Upper lobe of right lung (tissue), 1 donor: Measurements from ENCODE around the gene CUX1. TPM values are rescaled to one million over a fixed set of nuclear protein-coding genes. Genes with fewer than 3 reads are reported as not detected.
"Not testable (repeated sequence)": the region's sequence is repeated elsewhere in the genome, so short reads cannot be mapped to it uniquely, and the experiment has no call there.

Experiments
- ATAC-seq: fragments of 200-7000 bp; cut with Tn5 transposase; one replicate; pipeline ENCODE4 v1.9.1; 2020; ENCODE audit warnings: mild to moderate bottlenecking, moderate library complexity
- DNase-seq: peaks from one replicate; pipeline ENCODE4 v3.0.0-alpha.2; 2020
- H3K27ac ChIP-seq: fragments of 200-600 bp; one replicate; pipeline ENCODE4 v1.8.0; 2022
- H3K27me3 ChIP-seq: fragments of 200-600 bp; one replicate; pipeline ENCODE4 v1.8.0; 2022; ENCODE audit warnings: mild to moderate bottlenecking
- H3K36me3 ChIP-seq: fragments of 200-600 bp; one replicate; pipeline ENCODE4 v1.8.0; 2022
- H3K4me1 ChIP-seq: fragments of 200-600 bp; one replicate; pipeline ENCODE4 v1.8.0; 2022
- H3K4me3 ChIP-seq: fragments of 200-600 bp; one replicate; pipeline ENCODE4 v1.8.0; 2022; ENCODE audit warnings: mild to moderate bottlenecking
- H3K9me3 ChIP-seq: fragments of 200-600 bp; one replicate; pipeline ENCODE4 v1.8.0; 2022
- intact Hi-C: fragments of 100-400 bp; cut with DNase I; formaldehyde crosslinking; loops from one replicate; pipeline ENCODE4 v1.11.0; 2022
- total RNA-seq: library from RNA; stranded (reverse); fragmentation: NEBNext Ultra II Directional; extraction: Animal tissue kit (Norgen Biotek cat#: 25700); gene quantifications from one replicate; pipeline ENCODE4 v1.2.1, GENCODE V29; 2021
- TF ChIP-seq, protein P1 (sequence below): fragments of 200-600 bp; IDR thresholded peaks from one replicate; pipeline ENCODE4 v1.8.0; 2022; ENCODE audit warnings: antibody characterized with exemption
- donor health status: DM: no; HTN: yes; CAD: no; lungs with severe emphysema.

Gene CUX1
- total RNA-seq, 1 donor from 2014 or later = 132 TPM

DNA sequence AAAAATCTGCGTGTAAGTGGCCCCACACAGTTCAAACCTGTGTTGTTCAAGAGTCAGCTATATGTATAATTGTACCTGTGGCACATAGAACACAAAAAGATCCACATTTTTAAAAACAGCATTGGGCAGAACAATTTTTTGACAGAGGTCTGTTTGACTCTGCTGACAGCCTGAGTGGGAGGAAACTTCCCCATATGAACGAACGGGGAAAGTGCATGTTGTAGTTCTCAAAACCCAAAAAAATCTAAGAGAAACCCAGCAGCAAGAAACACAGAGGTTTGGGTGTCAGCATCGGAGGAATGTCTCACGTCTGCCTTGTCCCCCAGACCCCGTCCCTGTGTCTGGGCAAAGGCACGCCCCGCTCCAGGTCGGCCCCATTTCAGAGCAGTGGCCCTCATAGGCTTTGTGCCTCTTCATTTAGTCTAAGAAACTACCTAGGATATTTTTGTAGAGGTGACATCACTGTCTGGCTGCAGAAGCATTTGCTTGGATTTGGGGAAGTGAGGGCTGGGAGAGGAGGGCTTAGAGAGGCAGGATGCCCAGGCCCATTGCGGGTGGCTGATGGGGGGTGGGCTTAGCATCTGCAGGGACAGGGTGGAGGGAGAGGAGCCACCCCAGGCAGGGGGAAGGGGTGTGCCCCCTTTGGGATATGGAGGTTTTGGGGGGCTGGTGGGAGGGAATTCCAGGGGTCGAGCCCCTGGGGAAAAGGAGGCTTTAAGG lies 11.0 kb downstream of the CUX1 start:
- TF ChIP-seq, protein P1, sequence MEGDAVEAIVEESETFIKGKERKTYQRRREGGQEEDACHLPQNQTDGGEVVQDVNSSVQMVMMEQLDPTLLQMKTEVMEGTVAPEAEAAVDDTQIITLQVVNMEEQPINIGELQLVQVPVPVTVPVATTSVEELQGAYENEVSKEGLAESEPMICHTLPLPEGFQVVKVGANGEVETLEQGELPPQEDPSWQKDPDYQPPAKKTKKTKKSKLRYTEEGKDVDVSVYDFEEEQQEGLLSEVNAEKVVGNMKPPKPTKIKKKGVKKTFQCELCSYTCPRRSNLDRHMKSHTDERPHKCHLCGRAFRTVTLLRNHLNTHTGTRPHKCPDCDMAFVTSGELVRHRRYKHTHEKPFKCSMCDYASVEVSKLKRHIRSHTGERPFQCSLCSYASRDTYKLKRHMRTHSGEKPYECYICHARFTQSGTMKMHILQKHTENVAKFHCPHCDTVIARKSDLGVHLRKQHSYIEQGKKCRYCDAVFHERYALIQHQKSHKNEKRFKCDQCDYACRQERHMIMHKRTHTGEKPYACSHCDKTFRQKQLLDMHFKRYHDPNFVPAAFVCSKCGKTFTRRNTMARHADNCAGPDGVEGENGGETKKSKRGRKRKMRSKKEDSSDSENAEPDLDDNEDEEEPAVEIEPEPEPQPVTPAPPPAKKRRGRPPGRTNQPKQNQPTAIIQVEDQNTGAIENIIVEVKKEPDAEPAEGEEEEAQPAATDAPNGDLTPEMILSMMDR = no peak
- Histone ChIP-seq H3K4me1 (peaks cover 4% of the 10 kb centered on the region), H3K27ac (no peak overlapping the region), H3K9me3 (no peaks in the 10 kb centered on the region), H3K27me3 (no peaks in the 10 kb centered on the region), H3K36me3 (no peaks in the 10 kb centered on the region), H3K4me3 (no peak overlapping the region)
- intact Hi-C loops = no loop called here
- peak; percentile 41 for ATAC-seq
- peak; percentile 46 for DNase-seq

DNA sequence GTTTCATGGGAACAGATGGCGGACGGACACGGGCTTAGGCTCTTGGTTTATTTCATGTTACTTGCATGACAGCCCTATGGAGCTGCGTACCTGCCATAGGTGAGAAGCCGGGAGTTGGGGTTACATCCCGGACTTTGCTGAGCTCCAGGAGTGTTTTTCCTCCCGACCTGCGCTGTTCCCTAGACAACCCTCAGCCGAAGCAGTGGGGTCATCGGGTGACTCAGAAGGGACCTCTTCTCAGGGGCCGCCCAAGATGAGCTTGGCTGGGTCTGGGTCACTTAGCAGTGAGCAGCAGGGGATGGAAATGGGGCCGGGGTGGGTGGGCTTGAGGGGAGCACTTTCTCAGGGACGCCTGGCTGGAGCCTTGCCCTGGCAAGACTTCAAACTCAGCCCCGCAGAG lies 11.9 kb downstream of the CUX1 start:
- H3K27me3 ChIP-seq = no peaks in the 10 kb centered on the region
- no peaks in the 10 kb centered on the region for H3K4me1 ChIP-seq
- H3K9me3 ChIP-seq = no peaks in the 10 kb centered on the region
- no peak overlapping the region for H3K4me3 ChIP-seq
- H3K36me3 ChIP-seq = no peaks in the 10 kb centered on the region
- no peak for ATAC-seq
- no peak overlapping the region for H3K27ac ChIP-seq
- TF ChIP-seq, protein P1 = no peak
- peak; percentile 16 for DNase-seq
- intact Hi-C loops = no loop called here

DNA sequence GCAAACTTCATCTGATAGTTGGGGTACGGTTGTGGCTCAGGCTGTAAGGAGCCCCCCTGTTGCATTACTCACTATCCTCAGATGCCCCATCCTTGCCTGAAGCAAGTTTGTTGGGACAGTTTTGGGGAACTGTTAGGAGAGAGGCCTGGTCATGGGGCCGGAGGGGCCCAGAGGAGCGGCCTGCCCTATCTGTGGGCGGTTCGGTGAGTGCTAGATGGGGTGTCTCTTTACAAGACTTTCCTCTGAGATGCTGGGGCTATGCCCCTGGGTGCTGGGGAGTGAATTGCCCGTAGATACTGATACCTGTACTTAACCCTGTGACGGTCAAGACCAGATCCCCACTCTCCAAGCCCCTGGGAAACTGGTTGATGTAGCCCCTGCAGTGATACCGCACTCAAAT lies 12.4 kb downstream of the CUX1 start:
- no peak for ATAC-seq
- DNase-seq = peak; percentile 44
- TF ChIP-seq, protein P1 = no peak
- Histone ChIP-seq H3K4me3 (no peak overlapping the region), H3K27me3 (no peaks in the 10 kb centered on the region), H3K9me3 (no peaks in the 10 kb centered on the region), H3K36me3 (no peaks in the 10 kb centered on the region), H3K4me1 (no peaks in the 10 kb centered on the region), H3K27ac (no peak overlapping the region)
- intact Hi-C loops = no loop called here

DNA sequence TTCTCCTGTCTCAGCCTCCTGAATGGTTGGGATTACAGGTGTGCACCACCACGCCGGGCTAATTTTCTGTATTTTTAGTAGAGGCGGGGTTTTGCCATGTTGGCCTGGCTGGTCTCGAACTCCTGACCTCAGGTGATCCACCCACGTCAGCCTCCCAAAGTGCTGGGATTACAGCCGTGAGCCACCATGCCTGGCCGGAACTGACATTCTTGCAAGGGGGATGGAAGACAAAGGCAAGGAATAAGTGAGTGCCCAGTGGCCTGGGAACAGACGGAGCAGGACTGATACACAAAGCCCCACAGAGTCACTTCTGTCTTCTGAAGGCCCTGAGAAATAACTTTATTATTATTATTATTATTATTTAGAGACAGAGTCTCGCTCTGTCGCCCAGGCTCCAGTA lies 14.0 kb downstream of the CUX1 start:
- H3K27me3 ChIP-seq, H3K4me3 ChIP-seq, ATAC-seq, H3K4me1 ChIP-seq, H3K9me3 ChIP-seq, H3K36me3 ChIP-seq, H3K27ac ChIP-seq, intact Hi-C loops: not testable (repeated sequence)
- peak; percentile 8 for DNase-seq

DNA sequence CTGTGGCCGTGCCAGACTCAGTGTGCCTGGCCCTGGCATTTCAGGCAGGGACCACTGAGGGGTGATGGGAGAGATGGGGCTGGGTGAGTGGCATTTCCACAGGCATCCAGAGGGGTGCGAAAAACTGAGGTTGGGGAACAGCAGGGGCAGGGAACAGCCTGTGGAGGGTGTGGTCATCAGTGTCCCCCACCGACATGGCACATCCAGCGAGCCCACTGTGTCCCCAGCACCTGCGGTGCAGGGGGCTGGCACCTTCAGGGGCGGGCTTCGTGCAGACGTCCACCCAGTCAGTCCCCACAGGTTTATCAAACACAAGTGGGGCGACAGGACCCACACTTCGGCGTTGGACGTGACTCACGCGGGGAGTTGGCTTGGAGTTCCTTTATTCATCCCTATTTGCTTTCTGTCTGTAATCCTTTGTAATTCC lies 14.8 kb downstream of the CUX1 start:
- H3K36me3 ChIP-seq = no peaks in the 10 kb centered on the region
- no peaks in the 10 kb centered on the region for H3K27me3 ChIP-seq
- no peaks in the 10 kb centered on the region for H3K9me3 ChIP-seq
- DNase-seq (peak; percentile 48), ATAC-seq (no peak)
- H3K4me3 ChIP-seq = no peak overlapping the region
- TF ChIP-seq, protein P1 = no peak
- no peak overlapping the region for H3K27ac ChIP-seq
- H3K4me1 ChIP-seq = no peaks in the 10 kb centered on the region
- intact Hi-C loops = no loop called here

DNA sequence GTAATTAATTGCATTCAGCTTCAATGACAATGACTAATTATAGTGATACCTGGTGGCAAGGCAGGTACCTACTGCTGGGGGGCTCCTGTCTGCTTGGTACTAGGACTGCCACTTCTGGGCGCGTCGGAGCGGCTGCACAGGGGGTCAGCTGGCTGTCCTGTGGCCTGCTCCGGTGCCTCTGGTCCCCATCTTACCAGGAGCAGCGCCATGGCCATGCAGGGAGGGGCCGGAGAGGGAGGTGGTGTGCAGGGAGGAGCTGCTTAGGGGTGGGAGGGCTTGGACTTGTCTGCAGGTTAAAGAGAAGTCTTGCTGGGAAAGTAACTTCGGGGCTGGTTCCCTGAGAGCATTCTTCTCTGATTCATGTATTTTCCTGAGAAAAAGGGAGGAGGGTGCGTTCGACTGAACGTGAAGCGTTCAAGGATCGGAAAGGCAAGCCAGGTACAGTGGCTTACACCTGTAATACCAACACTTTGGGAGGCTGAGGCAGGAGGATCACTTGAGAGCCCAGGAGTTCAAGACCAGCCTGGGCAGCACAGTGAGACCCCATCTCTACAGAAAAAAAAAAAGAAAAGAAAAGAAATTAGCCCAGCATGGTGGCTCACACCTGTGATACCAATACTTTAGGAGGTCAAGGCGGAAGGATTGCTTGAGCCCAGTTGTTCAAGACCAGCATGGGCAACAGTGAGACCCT lies 15.4 kb downstream of the CUX1 start:
- Histone ChIP-seq H3K4me1 (no peaks in the 10 kb centered on the region), H3K9me3 (no peaks in the 10 kb centered on the region), H3K36me3 (no peaks in the 10 kb centered on the region), H3K27ac (no peak overlapping the region), H3K4me3 (no peak overlapping the region), H3K27me3 (no peaks in the 10 kb centered on the region)
- DNase-seq (peak; percentile 48), ATAC-seq (no peak)
- intact Hi-C loops = no loop called here
- TF ChIP-seq, protein P1 = no peak
